IPS-NIHi7 (cell line): Measurements from ENCODE around the gene MMUT.
A peak's percentile ranks its signal among the peaks of the same experiment; 100 is the strongest.
"Not testable (repeated sequence)": the region's sequence is repeated elsewhere in the genome, so short reads cannot be mapped to it uniquely, and the experiment has no call there.

Source experiments
- DNase-seq: peaks from one replicate; pipeline ENCODE4 v3.0.0; 2012; ENCODE audit warnings: mixed read lengths; ENCODE audit errors: extremely low spot score

The MMUT gene

GRCh38 chr6:49462927-49463611, at the start of gene MMUT, which contains the start of gene CENPQ:
Gene MMUT (minus strand): TSS chr6:49463253. CDS start chr6:49459466, 3,787 bp downstream.
Gene CENPQ (plus strand): TSS chr6:49463370. CDS start chr6:49470177, 6,807 bp downstream.
- DNase-seq = peak; percentile 96

DNA sequence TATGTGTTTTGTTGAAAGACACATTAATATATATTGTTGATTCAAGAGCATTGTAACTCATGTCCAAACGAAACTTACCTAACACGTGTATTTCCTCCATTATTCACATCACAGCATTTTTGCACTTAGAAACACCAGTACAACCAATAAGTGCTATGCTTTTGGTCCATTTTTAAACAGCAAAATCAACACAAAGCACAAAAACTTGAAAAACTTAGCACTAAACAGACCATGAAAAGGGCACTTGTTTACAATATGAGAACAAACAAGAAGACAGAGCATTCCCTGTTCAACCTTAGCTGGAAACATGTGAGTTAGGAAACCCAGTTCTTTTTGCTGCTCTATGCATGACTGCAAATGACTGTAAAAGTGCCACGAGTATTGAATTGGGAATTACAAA, 46.3 kb upstream of the MMUT start:
- no peak for DNase-seq

DNA sequence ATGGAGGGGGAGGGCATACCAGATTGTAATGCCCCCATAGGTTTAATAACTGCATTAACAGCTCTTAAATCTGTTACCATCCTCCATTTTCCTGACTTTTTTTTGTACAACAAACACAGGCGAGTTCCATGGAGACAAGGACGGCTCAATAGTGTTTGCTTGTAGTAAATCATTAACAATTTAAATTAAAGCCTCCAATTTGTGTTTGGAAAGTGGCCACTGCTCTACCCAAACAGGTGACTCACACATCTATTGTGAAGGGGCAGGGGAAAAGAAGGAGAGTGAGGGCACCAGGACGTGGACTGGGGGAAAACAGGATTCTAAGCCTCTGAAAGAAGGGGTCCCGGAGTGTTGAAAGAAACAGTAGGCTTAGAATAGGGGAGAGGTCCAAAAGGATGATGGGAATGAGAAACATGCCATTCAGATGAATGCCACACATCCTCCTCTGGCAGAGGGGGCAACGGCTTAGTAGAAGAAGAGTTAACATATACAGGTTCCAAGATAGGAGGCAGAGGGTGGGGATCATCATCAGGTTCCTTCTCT, 43.6 kb upstream of the MMUT start:
- no peak for DNase-seq

DNA sequence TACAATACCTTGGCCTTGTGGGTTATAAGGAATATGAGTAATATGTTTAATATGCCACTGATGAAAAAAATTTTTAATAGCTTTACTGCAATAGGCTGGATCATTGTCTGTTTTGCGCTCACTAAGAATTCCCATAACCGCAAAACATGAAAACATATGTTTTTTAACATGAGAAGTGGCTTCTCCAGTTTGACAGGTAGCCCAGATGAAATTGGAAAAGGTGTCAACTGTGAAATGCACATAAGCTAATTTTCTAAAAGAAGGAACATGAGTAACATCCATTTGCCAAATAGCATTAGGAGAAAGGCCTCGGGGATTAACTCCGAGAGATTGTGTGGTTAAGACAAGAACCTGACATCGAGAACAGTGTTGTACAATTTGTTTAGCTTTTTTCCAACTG, 41.6 kb upstream of the MMUT start:
- no peak for DNase-seq

GRCh38 chr6:49499623-49500022, 36.6 kb upstream of the MMUT start, which contains the start of gene GLYATL3:
Gene GLYATL3 (plus strand): TSS chr6:49499923. CDS start chr6:49511991, 12,068 bp downstream.
- DNase-seq = no peak

- no peak for DNase-seq
Observed at GRCh38 chr6:49499126-49499525, 36.1 kb upstream of the MMUT start.

GRCh38 chr6:49497304-49497703, 34.3 kb upstream of the MMUT start:
- DNase-seq = no peak

- DNase-seq = no peak
Observed at GRCh38 chr6:49490633-49491032, 27.6 kb upstream of the MMUT start.

DNA sequence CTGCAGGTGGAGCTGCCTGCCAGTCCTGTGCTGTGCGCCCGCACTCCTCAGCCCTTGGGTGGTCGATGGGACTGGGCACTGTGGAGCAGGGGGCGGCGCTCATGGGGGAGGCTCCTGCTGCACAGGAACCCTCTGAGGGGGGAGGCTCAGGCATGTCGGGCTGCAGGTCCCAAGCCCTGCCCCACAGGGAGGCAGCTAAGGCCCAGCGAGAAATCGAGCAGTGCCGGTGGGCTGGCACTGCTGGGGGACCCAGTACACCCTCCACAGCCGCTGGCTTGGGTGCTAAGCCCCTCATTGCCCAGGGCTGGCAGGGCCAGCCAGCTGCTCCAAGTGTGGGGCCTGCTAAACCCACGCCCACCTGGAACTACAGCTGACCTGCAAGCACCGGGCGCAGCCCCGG, 20.3 kb upstream of the MMUT start:
- not testable (repeated sequence) for DNase-seq

- DNase-seq = not testable (repeated sequence)
Observed at GRCh38 chr6:49481846-49482245, 18.8 kb upstream of the MMUT start.

DNA sequence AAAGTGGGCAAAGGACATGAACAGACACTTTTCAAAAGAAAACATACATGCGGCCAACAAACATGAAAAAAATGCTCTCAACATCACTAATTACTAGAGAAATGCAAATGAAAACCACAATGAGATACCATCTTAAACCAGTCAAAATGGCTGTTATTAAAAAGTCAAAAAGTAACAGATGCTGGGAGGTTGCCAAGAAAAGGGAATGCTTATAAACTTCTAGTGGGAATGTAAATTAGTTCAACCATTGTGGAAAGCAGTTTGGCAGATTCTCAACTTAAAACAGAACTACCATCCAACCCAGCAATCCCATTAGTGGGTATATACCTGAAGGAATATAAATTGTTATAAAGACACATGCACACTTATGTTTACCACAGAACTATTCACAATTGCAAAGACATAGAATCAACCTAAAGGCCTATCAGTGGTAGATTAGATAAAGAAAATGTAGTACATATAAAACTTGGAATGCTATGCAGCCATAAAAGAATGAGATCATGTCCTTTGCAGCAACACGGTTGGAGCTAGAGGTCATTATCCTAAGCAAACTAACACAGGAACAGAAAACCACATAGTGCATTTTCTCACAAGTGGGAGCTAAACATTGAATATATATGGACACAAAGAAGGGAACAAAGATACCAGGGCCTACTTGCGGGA, 16.4 kb upstream of the MMUT start:
- no peak for DNase-seq

GRCh38 chr6:49476564-49476963, 13.5 kb upstream of the MMUT start:
- not testable (repeated sequence) for DNase-seq

DNA sequence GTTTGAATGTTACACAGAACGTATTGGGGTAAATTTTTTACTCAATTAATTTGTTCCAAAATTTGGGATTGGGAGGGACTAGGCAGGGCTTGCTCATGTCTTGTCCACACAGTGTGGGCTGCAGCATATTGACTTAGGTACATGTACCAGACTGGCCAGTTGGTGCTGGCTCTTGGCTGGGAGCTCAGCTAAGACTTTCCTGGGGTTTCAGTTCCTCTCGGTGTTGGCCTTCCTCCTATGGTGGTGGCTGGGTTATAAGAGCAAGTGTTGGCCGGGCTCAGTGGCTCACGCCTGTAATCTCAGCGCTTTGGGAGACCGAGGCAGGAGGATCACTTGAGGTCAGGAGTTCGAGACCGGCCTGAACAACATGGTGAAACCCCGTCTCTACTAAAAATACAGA, 5.0 kb upstream of the MMUT start:
- DNase-seq = no peak

- DNase-seq = no peak
Observed at GRCh38 chr6:49464691-49465090, 1.6 kb upstream of the MMUT start.

GRCh38 chr6:49463612-49463967, 537 bp upstream of the MMUT start:
- no peak for DNase-seq

DNA sequence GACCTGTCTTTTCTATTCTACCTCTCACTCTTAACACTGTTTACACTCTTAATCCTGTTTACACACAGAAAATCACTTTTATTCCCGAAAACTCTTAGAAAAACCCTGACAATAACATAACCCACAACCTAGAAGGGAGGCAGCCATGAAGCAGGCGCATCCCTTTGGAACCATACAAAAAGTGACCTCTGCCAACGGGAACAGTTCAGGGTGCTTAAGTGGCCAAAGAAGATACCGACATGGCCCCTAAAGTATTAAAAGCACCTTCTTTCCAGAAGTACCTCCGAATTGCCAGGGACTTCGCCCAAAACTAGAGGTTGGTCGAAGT, 490 bp downstream of the MMUT start:
- DNase-seq = no peak

DNA sequence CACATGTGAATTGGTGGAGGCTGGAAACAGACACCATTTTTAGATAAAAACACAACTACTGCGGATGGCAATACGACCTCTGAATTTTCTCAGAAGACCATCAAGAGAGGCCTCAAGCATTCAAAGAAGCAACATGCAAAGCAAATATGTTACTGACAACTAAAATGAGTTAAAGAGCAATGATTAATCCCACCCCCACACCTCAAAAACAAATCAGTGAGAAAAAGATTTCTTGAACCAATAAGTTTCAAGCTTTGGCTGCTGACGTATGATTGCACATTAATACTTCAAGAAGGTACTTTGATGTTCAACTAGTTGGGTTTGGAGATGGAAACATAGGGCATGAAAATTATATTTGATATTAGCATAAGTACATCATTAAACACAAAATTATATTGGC, 982 bp downstream of the MMUT start:
- no peak for DNase-seq

DNA sequence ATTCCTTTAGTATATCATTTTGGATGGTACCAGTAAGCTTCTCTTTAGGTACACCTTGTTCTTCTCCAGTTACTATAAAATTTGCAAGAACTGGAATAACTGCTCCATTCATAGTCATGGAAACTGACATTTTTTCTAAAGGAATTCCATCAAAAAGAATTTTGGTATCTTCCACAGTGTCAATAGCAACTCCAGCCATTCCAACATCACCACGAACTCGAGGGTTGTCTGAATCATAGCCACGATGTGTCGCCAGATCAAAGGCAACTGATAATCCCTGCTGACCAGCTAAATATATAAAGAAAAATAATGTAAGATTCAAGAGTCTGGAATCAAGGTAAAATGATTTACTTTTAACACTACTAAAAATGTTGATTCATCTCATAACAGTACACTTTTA, 5.3 kb downstream of the MMUT start:
- no peak for DNase-seq

GRCh38 chr6:49454787-49455709, 8.0 kb downstream of the MMUT start:
- no peak for DNase-seq

- DNase-seq = peak; percentile 13
Observed at GRCh38 chr6:49453221-49453620, 9.8 kb downstream of the MMUT start.

- no peak for DNase-seq
Observed at GRCh38 chr6:49430866-49431265, 32.2 kb downstream of the MMUT start.

GRCh38 chr6:49430187-49430586, 32.9 kb downstream of the MMUT start:
- DNase-seq = no peak
